ENCODE measurements around the gene PRKRA.

DNA sequence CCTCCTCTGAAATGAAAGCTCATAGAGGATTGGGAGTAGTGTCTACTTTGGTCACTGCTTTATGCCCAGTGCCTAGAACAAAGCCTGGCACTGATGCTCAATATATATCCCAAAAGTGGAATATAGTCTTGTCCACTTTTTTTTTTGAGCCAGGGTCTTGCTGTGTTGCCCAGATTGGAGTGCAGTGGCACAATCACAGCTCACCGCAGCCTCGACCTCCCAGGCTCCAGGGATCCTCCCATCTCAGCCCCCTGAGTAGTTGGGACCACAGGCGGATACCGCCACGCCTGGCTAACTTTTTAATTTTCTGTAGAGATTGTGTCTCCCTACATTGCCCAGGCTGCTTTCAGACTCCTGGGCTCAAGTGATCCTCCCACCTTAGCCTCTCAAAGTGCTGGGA lies 23.6 kb upstream of the PRKRA start:
- no peak for TF ChIP-seq POLR2A (IDR thresholded peaks at IDR 0.05)
- TF ChIP-seq, protein P1, sequence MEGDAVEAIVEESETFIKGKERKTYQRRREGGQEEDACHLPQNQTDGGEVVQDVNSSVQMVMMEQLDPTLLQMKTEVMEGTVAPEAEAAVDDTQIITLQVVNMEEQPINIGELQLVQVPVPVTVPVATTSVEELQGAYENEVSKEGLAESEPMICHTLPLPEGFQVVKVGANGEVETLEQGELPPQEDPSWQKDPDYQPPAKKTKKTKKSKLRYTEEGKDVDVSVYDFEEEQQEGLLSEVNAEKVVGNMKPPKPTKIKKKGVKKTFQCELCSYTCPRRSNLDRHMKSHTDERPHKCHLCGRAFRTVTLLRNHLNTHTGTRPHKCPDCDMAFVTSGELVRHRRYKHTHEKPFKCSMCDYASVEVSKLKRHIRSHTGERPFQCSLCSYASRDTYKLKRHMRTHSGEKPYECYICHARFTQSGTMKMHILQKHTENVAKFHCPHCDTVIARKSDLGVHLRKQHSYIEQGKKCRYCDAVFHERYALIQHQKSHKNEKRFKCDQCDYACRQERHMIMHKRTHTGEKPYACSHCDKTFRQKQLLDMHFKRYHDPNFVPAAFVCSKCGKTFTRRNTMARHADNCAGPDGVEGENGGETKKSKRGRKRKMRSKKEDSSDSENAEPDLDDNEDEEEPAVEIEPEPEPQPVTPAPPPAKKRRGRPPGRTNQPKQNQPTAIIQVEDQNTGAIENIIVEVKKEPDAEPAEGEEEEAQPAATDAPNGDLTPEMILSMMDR (IDR thresholded peaks at IDR 0.05) = no peak

Data from tibial nerve (tissue), 3 donors.